Dedifferentiated amniotic fluid mesenchymal stem cell (primary cell): ENCODE measurements around the gene BCAS3.

Experiments
- DNase-seq: peaks from one replicate; pipeline ENCODE4 v3.0.0-alpha.2; 2016; ENCODE audit errors: extremely low spot score

Gene BCAS3

DNA sequence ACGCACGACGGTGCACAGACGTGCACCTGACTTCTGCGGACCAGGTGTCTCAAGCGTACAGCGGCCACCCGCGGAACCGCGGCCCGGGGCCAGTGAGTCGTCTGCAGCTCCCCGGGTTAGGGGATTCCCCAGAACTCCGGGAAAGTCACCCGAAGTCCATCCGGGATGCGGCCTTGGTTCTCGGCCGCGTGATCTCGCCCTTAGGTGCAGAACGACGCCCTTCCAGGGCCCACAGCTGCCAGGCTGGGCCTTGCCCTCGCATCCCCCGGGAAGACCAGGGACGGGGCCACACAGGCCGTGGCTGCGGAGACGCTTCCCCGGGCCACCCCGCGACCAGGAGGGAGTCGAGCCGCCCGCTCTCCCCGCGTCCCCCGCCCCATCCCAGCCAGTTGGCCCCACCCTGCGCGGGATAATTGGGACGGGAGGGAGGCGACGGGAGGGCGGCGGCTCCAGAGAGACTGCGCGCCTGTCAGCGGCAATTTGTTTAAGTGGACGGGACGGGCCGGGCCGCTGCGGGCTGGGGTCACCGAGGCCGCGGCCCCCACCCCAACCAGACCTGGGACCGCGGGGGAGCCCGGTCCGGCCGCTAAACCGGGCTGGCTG is 718.4 kb downstream of the BCAS3 start:
- no peak for DNase-seq

GRCh38 chr17:61396586-61397085 is 719.0 kb downstream of the BCAS3 start:
- no peak for DNase-seq

GRCh38 chr17:61397086-61397842 is 719.6 kb downstream of the BCAS3 start:
- DNase-seq, result no peak

GRCh38 chr17:61398721-61399130 is 721.1 kb downstream of the BCAS3 start:
- DNase-seq, result no peak

GRCh38 chr17:61399131-61400065 is 721.7 kb downstream of the BCAS3 start, which contains the start of gene TBX2:
TBX2 (plus strand) TSS chr17:61399843; CDS start chr17:61400177, 334 bp downstream.
- DNase-seq, result peak; percentile 85

DNA sequence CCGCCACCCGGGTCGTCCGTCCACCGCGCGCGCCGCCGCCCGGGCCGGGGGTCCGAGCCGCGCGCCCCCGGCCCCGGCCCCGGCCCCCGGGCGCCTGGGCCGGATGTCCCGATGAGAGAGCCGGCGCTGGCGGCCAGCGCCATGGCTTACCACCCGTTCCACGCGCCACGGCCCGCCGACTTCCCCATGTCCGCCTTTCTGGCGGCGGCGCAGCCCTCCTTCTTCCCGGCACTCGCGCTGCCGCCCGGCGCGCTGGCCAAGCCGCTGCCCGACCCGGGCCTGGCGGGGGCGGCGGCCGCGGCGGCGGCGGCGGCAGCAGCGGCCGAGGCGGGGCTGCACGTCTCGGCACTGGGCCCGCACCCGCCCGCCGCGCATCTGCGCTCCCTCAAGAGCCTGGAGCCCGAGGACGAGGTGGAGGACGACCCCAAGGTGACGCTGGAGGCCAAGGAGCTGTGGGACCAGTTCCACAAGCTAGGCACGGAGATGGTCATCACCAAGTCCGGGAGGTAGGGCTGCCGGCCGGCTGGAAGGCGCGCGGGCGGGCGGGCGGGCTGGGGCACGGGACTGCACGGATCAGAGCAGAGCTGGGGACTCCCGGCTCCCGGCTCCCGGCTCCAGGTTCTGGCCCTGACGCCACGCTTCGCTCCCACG is 722.5 kb downstream of the BCAS3 start:
- DNase-seq, result no peak

GRCh38 chr17:61400717-61401388 is 723.2 kb downstream of the BCAS3 start:
- no peak for DNase-seq

GRCh38 chr17:61401389-61402072 is 723.9 kb downstream of the BCAS3 start:
- DNase-seq, result no peak

DNA sequence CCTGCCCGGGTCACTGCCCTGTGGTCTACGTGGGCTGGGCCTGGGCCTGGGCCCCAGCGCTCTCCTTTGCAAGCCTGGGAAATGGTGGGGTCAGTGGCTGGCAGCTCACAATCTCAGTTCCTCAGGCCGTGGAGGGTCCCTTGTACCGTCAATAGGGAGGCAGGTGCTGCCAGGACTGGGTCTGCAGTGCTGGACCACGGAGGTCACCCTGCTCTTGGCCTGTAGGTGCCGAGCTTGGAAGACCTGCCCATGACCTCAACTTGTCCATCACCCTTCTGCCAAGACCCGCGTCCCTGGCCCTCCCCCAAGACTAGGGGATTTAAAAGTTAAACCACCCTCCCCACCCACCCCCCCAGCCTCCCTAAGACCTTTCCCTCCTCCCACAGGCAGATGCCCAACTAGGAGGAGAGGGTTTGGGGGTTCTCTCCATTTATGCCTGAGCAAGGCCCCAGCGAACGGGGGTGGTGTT is 724.5 kb downstream of the BCAS3 start:
- DNase-seq, result no peak

DNA sequence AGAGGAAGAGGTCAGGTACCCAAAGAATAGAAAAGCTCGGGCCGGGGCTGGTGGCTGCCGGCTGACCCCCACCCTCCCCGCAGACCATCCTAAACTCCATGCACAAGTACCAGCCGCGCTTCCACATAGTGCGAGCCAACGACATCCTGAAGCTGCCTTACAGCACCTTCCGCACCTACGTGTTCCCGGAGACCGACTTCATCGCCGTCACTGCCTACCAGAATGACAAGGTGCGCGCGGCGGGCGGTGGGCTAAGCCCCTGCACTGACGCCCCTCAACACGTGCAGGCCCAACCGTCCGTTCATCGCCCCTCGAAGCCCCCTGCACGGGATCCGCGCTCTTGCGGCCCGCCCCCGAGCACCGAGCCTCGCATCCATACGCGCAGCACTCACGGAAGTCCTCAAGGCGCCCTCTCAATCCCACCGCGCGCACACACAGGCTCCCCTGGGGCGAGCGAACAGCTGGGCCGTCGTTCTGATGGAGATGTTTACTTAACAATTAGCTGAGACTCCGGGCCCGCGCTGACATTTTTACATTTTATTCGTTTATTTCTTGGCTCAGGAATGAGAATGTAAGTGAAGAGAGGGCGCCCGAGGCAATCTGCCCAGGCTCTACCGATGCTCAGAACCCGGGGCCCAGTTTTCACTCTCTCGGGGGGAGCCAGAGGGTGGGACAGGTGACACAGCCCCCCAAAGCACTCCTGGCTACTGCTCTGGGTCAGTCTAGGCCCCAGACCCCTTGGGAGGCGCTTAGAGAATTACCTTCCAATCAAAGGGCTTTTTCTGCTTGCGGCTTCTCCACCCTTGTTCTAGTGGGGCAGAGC is 725.5 kb downstream of the BCAS3 start:
- DNase-seq, result peak; percentile 80

DNA sequence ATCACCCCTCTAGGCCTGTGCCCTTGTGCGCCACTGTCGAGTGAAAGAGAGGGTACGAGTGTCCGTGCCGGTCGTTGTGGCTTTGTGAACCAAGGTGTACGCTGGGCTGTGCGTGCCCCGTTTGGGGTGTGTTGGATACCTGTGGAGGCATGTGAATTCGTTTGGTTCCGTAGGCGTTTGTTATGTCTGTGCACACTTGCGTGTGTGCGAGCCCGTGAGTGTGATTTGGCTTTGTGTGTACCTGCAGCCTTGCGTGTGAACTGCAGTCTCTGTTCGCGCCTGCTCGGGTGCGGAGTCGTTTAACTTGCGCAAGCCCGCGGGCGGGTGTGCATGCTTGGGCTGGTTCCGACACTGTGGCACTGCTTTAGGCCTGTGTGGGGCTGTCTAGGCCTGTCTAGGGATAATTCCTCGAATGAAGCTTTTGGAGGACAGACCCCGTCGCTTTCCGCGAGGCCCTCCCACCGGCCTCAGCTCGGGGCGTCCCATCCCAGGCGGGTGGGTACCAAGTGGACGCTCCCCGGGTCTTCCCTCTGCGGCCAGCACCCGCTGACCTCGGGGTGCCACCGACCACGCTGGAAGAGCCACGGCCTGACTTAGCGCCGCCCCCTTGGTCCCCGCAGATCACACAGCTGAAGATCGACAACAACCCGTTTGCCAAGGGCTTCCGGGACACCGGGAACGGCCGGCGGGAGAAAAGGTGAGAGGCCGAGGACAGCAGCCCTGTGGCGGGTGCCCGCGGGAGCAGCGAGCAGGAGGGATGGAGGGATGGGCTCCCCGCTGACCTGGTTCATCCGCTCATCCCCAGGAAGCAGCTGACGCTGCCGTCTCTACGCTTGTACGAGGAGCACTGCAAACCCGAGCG is 726.4 kb downstream of the BCAS3 start:
- DNase-seq, result no peak

- DNase-seq, result no peak
These were observed 726.9 kb downstream of the BCAS3 start for GRCh38 chr17:61404663-61404912.

- DNase-seq, result no peak
These were observed 727.4 kb downstream of the BCAS3 start for GRCh38 chr17:61404913-61405685.

GRCh38 chr17:61405686-61406536 is 728.3 kb downstream of the BCAS3 start:
- no peak for DNase-seq

DNA sequence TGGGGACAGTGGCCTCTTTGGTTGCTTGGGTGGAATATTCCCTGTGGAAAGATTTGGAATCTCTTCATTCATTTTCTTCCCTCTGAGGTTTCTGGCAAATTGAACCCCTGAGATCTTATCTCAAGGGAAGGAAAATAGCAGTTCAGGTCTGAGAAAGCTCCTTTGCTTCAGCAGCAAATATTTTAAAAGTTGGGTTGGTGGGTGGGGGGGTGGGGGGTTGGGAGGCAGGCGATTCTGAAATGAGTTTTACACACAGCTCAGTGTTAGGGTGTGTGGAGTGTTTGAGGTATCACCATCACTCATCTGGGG is 728.8 kb downstream of the BCAS3 start:
- DNase-seq, result no peak

DNA sequence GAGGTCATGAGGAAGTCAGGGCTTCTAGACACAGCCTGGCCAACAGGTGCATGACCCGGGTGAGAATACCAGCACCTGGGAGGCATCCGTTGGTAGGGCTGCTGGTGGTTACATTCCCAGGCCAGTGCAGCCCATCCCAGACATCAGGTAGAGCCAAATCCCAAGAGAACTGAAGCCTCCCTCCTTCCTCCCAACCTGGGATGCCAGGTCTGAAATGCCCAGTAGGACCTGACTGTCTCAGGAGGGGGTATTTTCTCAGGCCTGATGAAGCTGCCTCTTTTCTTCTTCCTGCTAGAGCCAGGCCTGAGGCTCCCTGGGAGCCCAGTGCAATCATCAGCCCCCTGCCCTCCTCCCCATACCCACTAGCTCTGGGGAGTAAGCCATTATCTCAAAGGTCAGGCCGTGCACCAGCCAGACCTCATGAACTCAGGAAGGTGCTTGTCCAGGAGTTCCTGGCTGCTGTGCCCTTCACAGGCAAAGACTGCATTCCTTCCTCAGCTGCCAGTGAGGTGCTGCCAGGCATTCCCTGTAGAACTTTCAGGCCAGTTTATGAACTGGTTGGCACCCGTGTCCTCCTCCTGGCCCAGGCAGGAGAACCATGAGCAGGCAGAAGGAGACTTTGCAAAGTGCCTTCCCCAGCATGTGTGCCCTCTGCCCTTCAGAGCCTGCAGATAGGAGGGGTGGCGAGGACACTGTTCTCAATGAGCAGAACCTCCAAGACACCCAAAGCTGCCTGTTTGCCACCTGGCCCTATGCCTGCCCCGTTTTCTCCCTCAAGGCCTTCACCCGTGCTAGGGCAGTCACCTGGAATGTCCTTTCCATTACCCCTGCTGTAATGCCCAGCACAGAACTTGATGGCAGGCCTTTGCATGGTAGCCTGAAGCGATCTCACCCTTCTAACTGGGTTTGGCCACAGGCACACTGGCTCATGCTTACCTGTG is 729.6 kb downstream of the BCAS3 start:
- DNase-seq, result no peak
